ENCODE data around the gene HPCAL4. TPM values are rescaled to one million over a fixed set of nuclear protein-coding genes. Genes with fewer than 3 reads are reported as not detected.

HPCAL4 gene
- total and polyA plus RNA-seq, 2 donors from 2014 or later, result 3.9 to 5.2 TPM

DNA sequence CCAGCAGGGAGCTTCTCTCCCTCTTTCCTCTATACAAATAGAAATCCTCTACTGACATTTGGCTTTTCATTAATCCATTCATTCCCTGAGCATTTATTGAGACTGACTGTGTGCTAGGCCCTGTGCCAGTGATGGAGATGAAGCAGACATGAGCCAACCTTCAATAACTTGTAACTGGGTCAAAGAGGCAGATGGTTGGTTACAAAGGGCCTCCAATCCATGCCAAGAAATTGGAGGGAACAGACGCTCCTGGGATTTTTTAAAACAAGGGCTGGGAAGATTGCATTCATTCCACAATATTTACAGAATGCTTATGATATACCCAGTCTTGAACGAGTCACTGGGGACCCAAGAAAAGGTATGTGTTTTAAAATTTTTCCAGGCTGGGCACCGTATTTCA, 6.2 kb downstream of the HPCAL4 start:
- TF ChIP-seq, protein P1, sequence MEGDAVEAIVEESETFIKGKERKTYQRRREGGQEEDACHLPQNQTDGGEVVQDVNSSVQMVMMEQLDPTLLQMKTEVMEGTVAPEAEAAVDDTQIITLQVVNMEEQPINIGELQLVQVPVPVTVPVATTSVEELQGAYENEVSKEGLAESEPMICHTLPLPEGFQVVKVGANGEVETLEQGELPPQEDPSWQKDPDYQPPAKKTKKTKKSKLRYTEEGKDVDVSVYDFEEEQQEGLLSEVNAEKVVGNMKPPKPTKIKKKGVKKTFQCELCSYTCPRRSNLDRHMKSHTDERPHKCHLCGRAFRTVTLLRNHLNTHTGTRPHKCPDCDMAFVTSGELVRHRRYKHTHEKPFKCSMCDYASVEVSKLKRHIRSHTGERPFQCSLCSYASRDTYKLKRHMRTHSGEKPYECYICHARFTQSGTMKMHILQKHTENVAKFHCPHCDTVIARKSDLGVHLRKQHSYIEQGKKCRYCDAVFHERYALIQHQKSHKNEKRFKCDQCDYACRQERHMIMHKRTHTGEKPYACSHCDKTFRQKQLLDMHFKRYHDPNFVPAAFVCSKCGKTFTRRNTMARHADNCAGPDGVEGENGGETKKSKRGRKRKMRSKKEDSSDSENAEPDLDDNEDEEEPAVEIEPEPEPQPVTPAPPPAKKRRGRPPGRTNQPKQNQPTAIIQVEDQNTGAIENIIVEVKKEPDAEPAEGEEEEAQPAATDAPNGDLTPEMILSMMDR (IDR thresholded peaks at IDR 0.05; ENCODE audit: borderline replicate concordance, extremely low read depth, insufficient read depth), result no peak
- no peak overlapping the region for H3K4me3 ChIP-seq (ENCODE audit: low read length in 3 of 3)

DNA sequence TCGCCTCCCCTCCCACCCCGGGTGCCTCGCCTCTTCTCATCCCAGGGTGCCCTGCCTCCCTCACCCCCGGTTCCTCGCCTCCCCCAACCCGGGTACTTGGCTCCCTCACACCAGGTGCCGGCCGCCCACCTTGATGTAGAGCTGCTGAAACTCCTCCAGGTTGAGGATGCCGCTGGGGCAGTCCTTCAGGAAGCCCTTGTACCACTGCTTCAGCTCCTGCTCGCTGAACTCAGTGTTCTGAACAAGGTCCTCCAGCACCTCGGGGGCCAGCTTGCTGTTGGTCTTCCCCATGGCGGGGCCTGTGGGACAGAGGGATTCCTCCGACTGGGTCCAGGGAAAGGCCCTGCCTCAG, 6.9 kb downstream of the HPCAL4 start:
- no peak overlapping the region for H3K27ac ChIP-seq (ENCODE audit: low read depth in 2 of 2, low read length in 2 of 2)
- FAIRE-seq, result no peak
- intact Hi-C loops (cut with DNase I), result no loop called here

More for the DNA sequence above, 6.2 kb downstream of the HPCAL4 start:
- H3K27ac ChIP-seq (ENCODE audit: low read depth in 2 of 2, low read length in 2 of 2), result no peak overlapping the region
- H3K36me3 ChIP-seq (ENCODE audit: control insufficient read depth in 2 of 3, insufficient read depth in 3 of 3, low read length in 3 of 3), result no peaks in the 10 kb centered on the region
- H3K9me3 ChIP-seq (ENCODE audit: control insufficient read depth in 2 of 3, insufficient read depth in 1 of 3, low read length in 3 of 3), result no peaks in the 10 kb centered on the region
- FAIRE-seq (no peak), DNase-seq (no peak)
- intact Hi-C loops (cut with DNase I), result no loop called here
- peaks cover 15% of the 10 kb centered on the region for H3K27me3 ChIP-seq (ENCODE audit: control insufficient read depth, insufficient read depth, low read length)
- no peaks in the 10 kb centered on the region for H3K4me1 ChIP-seq (ENCODE audit: control insufficient read depth in 2 of 3, insufficient read depth in 2 of 3, low read depth in 1 of 3, low read length in 3 of 3)
- no peak overlapping the region for H3K9ac ChIP-seq (ENCODE audit: low read length in 3 of 3)

DNA sequence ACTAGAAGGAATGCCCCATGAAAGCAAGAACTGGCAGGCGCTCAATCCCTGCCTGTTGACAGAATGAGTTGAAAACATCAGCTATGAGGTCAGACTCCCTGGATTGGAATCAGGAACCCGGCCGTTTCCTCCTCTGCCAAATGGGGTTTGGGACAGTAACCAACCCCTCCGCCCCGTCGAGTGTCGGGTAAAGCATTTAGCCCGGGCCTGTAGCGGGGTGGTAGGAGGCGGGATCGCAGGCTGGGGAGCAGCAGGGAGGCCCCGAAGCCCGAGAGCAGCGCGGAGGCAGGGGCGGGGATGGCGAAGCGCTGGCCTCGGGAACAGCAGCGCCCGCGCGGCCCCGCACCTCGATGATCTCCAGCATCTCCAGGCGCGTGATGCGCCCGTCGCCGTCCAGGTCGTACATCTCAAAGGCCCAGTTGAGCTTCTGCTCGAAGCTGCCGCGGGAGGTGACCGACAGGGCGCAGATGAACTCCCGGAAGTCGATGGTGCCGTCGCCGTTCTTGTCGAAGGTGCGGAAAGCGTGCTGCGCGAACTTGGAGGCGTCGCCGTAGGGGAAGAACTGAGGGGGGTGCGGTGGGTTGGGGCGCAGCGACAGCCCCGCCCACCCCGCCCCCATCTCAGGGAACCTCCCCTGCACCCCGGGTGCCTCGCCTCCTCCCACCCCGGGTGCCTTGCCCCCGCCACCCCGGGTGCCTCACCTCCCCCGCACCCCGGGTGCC, 7.5 kb downstream of the HPCAL4 start:
- intact Hi-C loops (cut with DNase I), result no loop called here
- no peak overlapping the region for H3K9ac ChIP-seq (ENCODE audit: low read length in 3 of 3)
- H3K4me1 ChIP-seq (ENCODE audit: control insufficient read depth in 2 of 3, insufficient read depth in 2 of 3, low read depth in 1 of 3, low read length in 3 of 3), result no peaks in the 10 kb centered on the region
- H3K36me3 ChIP-seq (ENCODE audit: control insufficient read depth in 2 of 3, insufficient read depth in 3 of 3, low read length in 3 of 3), result no peaks in the 10 kb centered on the region
- peak in 1 of 5 donors; percentile 38 for DNase-seq
- TF ChIP-seq, protein P1 (IDR thresholded peaks at IDR 0.05; ENCODE audit: borderline replicate concordance, extremely low read depth, insufficient read depth), result no peak
- H3K9me3 ChIP-seq (ENCODE audit: control insufficient read depth in 2 of 3, insufficient read depth in 1 of 3, low read length in 3 of 3), result no peaks in the 10 kb centered on the region
- peaks cover 13% of the 10 kb centered on the region for H3K27me3 ChIP-seq (ENCODE audit: control insufficient read depth, insufficient read depth, low read length)
- no peak overlapping the region for H3K27ac ChIP-seq (ENCODE audit: low read depth in 2 of 2, low read length in 2 of 2)
- H3K4me3 ChIP-seq (ENCODE audit: low read length in 3 of 3), result no peak overlapping the region
- no peak for FAIRE-seq

More for the DNA sequence above, 6.9 kb downstream of the HPCAL4 start:
- Histone ChIP-seq H3K27me3 (ENCODE audit: control insufficient read depth, insufficient read depth, low read length) (peaks cover 13% of the 10 kb centered on the region), H3K4me1 (ENCODE audit: control insufficient read depth in 2 of 3, insufficient read depth in 2 of 3, low read depth in 1 of 3, low read length in 3 of 3) (no peaks in the 10 kb centered on the region), H3K9ac (ENCODE audit: low read length in 3 of 3) (no peak overlapping the region), H3K4me3 (ENCODE audit: low read length in 3 of 3) (no peak overlapping the region), H3K36me3 (ENCODE audit: control insufficient read depth in 2 of 3, insufficient read depth in 3 of 3, low read length in 3 of 3) (no peaks in the 10 kb centered on the region), H3K9me3 (ENCODE audit: control insufficient read depth in 2 of 3, insufficient read depth in 1 of 3, low read length in 3 of 3) (no peaks in the 10 kb centered on the region)
- TF ChIP-seq, protein P1 (IDR thresholded peaks at IDR 0.05; ENCODE audit: borderline replicate concordance, extremely low read depth, insufficient read depth), result no peak
- no peak for DNase-seq
